Upper lobe of right lung (tissue), 1 donor: ENCODE measurements around the gene DNAJC22. TPM values are rescaled to one million over a fixed set of nuclear protein-coding genes. Genes with fewer than 3 reads are reported as not detected.

Experiments used
- ATAC-seq: fragments of 200-7000 bp; cut with Tn5 transposase; one replicate; pipeline ENCODE4 v1.9.1; 2020; ENCODE audit warnings: mild to moderate bottlenecking, moderate library complexity
- DNase-seq: peaks from one replicate; pipeline ENCODE4 v3.0.0-alpha.2; 2020
- H3K27ac ChIP-seq: fragments of 200-600 bp; one replicate; pipeline ENCODE4 v1.8.0; 2022
- H3K27me3 ChIP-seq: fragments of 200-600 bp; one replicate; pipeline ENCODE4 v1.8.0; 2022; ENCODE audit warnings: mild to moderate bottlenecking
- H3K36me3 ChIP-seq: fragments of 200-600 bp; one replicate; pipeline ENCODE4 v1.8.0; 2022
- H3K4me1 ChIP-seq: fragments of 200-600 bp; one replicate; pipeline ENCODE4 v1.8.0; 2022
- H3K4me3 ChIP-seq: fragments of 200-600 bp; one replicate; pipeline ENCODE4 v1.8.0; 2022; ENCODE audit warnings: mild to moderate bottlenecking
- H3K9me3 ChIP-seq: fragments of 200-600 bp; one replicate; pipeline ENCODE4 v1.8.0; 2022
- intact Hi-C: fragments of 100-400 bp; cut with DNase I; formaldehyde crosslinking; loops from one replicate; pipeline ENCODE4 v1.11.0; 2022
- total RNA-seq: library from RNA; stranded (reverse); fragmentation: NEBNext Ultra II Directional; extraction: Animal tissue kit (Norgen Biotek cat#: 25700); gene quantifications from one replicate; pipeline ENCODE4 v1.2.1, GENCODE V29; 2021
- TF ChIP-seq, protein P1 (sequence below): fragments of 200-600 bp; IDR thresholded peaks from one replicate; pipeline ENCODE4 v1.8.0; 2022; ENCODE audit warnings: antibody characterized with exemption
- donor health status: DM: no; HTN: yes; CAD: no; lungs with severe emphysema.

Gene DNAJC22
- total RNA-seq, 1 donor from 2014 or later = 0.67 TPM

DNA sequence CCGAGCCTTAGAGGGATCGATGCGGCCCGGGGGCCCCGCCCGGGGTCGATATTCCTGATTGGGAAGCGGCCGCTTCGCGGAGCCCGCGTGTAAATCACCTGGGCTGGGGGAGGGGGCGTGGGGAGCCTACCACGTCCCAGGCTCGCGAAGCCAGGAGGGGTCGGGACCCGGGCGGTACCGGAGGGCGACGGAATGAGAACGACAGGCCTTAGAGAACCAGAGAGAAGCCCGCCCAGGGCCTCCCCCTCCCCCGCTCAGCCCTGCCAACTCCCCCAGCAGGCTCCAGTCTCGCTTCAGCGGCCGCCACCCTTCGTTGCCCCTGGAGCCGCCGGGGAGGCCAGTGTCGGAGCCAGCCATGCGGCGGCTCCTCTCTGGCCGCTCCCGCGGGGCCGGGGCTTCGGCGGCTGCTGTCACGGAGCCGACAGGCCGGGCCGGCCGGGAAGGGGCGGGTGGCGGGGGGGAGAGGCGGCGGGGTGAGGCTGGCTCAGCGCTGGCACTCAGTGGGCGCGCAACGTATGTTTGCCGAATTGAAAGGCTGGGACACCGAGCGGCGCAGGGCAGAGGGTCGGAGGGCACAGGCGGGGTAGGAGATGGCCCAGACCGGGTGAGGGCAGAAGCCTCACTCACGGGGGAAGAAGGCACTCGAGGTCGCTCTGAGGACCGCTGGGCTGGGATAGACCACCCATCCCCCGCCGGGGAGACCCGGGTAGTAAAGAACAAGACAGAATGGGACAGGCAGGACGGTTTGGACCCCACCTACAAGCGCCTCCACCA is 1.4 kb upstream of the DNAJC22 start:
- TF ChIP-seq, protein P1, sequence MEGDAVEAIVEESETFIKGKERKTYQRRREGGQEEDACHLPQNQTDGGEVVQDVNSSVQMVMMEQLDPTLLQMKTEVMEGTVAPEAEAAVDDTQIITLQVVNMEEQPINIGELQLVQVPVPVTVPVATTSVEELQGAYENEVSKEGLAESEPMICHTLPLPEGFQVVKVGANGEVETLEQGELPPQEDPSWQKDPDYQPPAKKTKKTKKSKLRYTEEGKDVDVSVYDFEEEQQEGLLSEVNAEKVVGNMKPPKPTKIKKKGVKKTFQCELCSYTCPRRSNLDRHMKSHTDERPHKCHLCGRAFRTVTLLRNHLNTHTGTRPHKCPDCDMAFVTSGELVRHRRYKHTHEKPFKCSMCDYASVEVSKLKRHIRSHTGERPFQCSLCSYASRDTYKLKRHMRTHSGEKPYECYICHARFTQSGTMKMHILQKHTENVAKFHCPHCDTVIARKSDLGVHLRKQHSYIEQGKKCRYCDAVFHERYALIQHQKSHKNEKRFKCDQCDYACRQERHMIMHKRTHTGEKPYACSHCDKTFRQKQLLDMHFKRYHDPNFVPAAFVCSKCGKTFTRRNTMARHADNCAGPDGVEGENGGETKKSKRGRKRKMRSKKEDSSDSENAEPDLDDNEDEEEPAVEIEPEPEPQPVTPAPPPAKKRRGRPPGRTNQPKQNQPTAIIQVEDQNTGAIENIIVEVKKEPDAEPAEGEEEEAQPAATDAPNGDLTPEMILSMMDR = no peak
- DNase-seq = peak; percentile 70
- peaks cover 49% of the 10 kb centered on the region for H3K4me1 ChIP-seq
- H3K27me3 ChIP-seq = peaks cover 76% of the 10 kb centered on the region
- peak overlapping the region; percentile 19 for H3K4me3 ChIP-seq
- ATAC-seq = no peak
- H3K27ac ChIP-seq = no peak overlapping the region
- H3K36me3 ChIP-seq = no peaks in the 10 kb centered on the region
- H3K9me3 ChIP-seq = no peaks in the 10 kb centered on the region
- intact Hi-C loops = loop anchor here (10.0 kb wide), 1 partner anchor 60 kb away; no protein-coding TSS in a partner anchor

DNA sequence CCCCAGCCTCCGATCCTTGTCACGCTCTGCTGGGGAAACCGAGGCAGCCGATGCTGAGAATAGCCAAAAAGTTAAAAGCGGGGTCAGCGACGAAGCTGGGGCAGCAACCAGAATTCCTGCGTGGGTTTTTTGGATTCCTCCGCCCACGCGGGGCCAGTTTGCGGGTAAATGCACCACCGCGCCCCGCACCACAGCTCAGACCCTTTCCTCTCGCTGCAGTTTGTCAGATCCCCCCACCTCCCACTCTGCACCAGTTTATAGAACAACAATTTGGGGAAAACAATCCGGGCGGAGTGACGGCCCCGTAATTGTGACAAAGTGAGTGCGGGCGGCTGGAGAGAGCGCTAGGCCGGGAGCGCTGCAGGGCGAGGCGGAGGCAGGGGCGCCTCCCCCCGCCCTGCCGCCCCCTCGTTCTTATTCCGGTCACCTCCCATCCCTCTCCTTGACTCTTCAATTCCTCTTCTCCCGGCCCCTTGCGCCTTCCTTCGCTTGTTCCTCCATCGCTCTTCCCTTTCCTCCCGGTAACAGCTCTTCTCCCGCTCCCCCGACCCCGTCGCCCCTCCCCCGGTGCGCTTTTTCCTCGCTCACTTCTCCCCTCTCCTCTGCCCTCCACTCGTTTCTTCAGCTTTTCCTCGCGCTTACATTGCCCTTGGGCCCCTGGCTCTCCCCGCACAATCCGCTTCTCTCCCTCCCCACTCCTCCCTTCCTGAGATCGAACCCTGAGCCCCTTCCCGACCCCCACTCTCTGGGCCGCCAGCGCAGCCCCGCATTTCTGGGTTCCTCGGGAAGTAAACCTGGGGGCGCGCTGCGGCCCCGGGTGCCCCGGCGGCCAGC is 646 bp upstream of the DNAJC22 start:
- ATAC-seq (no peak), DNase-seq (peak; percentile 52)
- Histone ChIP-seq H3K4me3 (peak overlapping the region; percentile 19), H3K27ac (no peak overlapping the region), H3K36me3 (no peaks in the 10 kb centered on the region), H3K27me3 (peaks cover 83% of the 10 kb centered on the region), H3K9me3 (no peaks in the 10 kb centered on the region), H3K4me1 (peaks cover 49% of the 10 kb centered on the region)
- TF ChIP-seq, protein P1 = no peak
- intact Hi-C loops = loop anchor here (10.0 kb wide), 1 partner anchor 61 kb away; no protein-coding TSS in a partner anchor

DNA sequence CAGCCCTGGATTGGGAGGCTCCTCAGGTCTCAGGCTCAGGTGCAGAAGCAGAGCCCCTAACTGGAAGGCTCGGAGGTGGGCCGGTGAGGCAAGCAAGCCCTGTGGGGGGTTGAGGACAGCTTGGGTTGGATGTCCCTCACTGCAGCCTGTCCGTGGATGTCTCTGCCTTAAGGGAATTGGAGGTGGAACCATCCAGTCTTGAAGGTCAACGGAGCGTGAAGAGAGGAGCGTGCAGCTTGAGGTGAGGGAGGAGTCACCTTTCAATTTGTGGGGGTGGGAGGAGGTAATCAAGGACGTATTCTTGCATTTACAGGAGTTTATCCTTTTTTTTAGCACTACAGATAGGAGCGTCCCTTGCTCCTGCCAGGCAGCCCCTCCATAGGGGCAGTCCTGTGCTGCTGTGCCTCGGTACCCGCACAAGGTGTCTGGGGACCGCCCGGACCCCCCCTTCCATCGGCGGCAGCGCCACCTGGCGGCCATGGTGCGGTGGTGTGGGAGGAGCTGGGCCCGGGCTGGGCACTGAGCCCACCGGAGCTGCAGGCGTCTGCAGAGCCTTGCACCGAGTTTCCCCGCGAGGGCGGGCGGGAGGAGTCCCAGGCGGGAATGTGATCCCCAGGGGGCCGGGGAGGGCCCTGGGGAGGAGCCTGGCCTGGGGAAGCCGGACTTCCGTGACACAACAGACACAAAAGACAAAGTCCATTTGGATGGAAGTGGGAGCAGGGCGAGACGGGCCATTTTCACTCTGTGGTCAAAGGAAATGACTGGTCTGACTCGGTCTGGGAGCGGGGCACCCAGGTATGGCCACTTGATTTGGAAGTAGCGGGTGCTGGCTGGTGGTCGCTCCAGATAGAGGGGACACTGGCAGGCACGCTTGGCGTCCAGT is 864 bp downstream of the DNAJC22 start:
- Histone ChIP-seq H3K27ac (no peak overlapping the region), H3K9me3 (no peaks in the 10 kb centered on the region), H3K27me3 (peaks cover 97% of the 10 kb centered on the region), H3K4me3 (peak overlapping the region; percentile 19), H3K4me1 (peaks cover 44% of the 10 kb centered on the region), H3K36me3 (no peaks in the 10 kb centered on the region)
- TF ChIP-seq, protein P1 = peak; percentile 95
- intact Hi-C loops = loop anchor here (10.0 kb wide), 1 partner anchor 63 kb away; no protein-coding TSS in a partner anchor
- peak; percentile 86 for DNase-seq
- ATAC-seq = peak; percentile 86

DNA sequence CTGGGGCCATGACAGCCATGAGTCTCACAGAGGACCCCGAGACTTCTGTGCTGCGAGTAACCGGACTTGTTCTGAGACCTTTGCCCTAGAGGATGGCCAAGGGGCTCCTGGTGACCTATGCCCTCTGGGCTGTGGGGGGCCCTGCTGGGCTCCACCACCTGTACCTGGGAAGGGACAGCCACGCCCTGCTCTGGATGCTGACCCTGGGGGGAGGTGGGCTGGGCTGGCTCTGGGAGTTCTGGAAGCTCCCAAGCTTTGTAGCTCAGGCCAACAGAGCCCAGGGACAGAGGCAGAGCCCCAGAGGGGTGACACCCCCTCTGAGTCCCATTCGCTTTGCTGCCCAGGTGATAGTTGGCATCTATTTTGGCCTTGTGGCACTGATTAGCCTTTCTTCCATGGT is 2.1 kb downstream of the DNAJC22 start:
- Histone ChIP-seq H3K27ac (no peak overlapping the region), H3K9me3 (no peaks in the 10 kb centered on the region), H3K27me3 (peaks cover 94% of the 10 kb centered on the region), H3K36me3 (no peaks in the 10 kb centered on the region), H3K4me1 (peaks cover 34% of the 10 kb centered on the region), H3K4me3 (no peak overlapping the region)
- intact Hi-C loops = loop anchor here (10.0 kb wide), 1 partner anchor 64 kb away; no protein-coding TSS in a partner anchor
- ATAC-seq (no peak), DNase-seq (peak; percentile 29)
- TF ChIP-seq, protein P1 = no peak

DNA sequence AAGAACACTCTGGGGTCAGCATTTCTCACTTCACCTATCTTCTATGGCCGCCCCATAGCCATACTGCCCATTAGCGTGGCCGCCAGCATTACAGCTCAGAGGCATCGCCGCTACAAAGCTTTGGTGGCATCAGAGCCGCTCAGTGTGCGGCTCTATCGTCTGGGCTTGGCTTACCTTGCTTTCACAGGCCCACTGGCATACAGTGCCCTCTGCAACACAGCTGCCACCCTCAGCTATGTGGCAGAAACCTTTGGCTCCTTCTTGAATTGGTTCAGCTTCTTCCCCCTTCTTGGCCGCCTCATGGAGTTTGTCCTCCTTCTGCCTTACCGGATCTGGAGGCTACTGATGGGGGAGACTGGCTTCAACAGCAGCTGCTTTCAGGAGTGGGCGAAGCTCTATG is 2.6 kb downstream of the DNAJC22 start:
- DNase-seq (peak; percentile 31), ATAC-seq (no peak)
- H3K36me3 ChIP-seq = no peaks in the 10 kb centered on the region
- no peak overlapping the region for H3K4me3 ChIP-seq
- TF ChIP-seq, protein P1 = no peak
- peaks cover 94% of the 10 kb centered on the region for H3K27me3 ChIP-seq
- H3K9me3 ChIP-seq = no peaks in the 10 kb centered on the region
- H3K4me1 ChIP-seq = peaks cover 34% of the 10 kb centered on the region
- no peak overlapping the region for H3K27ac ChIP-seq
- intact Hi-C loops = loop anchor here (10.0 kb wide), 1 partner anchor 64 kb away; no protein-coding TSS in a partner anchor
